ENCODE data around the gene ABCB1.

DNA sequence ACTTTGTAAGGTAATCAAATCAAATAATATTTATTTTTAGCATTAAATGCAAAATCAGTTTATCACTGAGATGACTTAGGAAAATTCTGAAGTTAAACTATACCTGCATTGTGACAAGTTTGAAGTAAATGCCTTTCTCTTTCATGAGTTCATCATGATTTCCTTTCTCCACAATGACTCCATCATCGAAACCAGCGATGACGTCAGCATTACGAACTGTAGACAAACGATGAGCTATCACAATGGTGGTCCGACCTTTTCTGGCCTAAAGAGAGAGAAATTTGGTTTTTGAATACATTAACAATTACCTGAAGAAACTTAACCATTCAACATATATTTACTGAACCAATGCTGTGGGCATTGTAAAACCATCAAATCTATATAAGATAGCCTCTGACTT is 54.9 kb downstream of the ABCB1 start:
- TF ChIP-seq POLR2A (IDR thresholded peaks at IDR 0.05; ENCODE audit: low read depth, low read length) (no peak), POLR2AphosphoS5 (IDR thresholded peaks at IDR 0.05; ENCODE audit: insufficient read depth, low read depth, low read length) (no peak), EZH2 (IDR thresholded peaks at IDR 0.05; ENCODE audit: borderline replicate concordance, low read depth, low read length, severe bottlenecking) (no peak)
- TF ChIP-seq, protein P1, sequence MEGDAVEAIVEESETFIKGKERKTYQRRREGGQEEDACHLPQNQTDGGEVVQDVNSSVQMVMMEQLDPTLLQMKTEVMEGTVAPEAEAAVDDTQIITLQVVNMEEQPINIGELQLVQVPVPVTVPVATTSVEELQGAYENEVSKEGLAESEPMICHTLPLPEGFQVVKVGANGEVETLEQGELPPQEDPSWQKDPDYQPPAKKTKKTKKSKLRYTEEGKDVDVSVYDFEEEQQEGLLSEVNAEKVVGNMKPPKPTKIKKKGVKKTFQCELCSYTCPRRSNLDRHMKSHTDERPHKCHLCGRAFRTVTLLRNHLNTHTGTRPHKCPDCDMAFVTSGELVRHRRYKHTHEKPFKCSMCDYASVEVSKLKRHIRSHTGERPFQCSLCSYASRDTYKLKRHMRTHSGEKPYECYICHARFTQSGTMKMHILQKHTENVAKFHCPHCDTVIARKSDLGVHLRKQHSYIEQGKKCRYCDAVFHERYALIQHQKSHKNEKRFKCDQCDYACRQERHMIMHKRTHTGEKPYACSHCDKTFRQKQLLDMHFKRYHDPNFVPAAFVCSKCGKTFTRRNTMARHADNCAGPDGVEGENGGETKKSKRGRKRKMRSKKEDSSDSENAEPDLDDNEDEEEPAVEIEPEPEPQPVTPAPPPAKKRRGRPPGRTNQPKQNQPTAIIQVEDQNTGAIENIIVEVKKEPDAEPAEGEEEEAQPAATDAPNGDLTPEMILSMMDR (IDR thresholded peaks at IDR 0.05; ENCODE audit: extremely low read depth in 1 of 2, insufficient read depth in 1 of 2, low read depth in 1 of 2, low read length in 2 of 2): no peak
- TF ChIP-seq, protein P2, sequence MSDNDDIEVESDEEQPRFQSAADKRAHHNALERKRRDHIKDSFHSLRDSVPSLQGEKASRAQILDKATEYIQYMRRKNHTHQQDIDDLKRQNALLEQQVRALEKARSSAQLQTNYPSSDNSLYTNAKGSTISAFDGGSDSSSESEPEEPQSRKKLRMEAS (IDR thresholded peaks at IDR 0.05; ENCODE audit: insufficient read depth, insufficient read length): no peak
